ENCODE data around the gene ARHGAP15.

ARHGAP15 gene

DNA sequence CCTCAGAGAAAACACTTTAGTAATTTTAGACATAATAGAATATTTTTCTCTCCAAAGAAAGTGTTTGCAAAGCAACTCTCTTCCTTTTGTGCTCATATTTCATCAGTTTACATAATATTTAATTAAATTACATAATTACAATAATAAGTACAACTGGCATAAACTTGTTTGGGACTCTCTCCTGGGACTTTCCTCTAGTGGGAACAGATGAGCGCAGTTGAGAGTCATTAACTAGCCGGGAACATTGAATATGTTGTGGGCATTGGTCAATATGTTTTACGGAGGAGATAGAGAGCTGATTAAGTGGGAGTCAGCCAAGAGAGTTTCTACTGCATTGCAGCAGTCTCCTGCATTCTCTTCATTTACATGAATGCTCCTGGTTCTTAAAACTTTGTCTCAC lies 607.7 kb downstream of the ARHGAP15 start:
- no peak for DNase-seq

DNA sequence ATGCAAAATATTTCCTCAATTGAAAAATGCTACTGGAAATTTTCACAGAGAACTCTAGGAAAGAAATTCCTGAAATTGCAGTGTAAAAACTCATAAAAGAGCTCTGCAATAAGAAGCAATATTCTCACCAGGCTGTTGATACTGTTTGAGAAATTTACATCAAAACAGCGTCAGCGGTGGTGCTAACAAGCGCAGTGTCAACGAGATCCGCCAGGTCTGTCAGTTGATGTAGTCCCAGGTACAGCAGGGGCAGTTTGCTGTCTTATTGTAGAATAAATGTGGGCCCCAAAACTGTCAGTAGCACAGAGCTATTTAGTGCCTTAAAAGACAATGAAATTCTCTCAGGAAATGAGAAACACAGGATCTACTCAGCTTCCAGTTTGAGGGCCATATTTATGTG lies 611.2 kb downstream of the ARHGAP15 start:
- DNase-seq = no peak

DNA sequence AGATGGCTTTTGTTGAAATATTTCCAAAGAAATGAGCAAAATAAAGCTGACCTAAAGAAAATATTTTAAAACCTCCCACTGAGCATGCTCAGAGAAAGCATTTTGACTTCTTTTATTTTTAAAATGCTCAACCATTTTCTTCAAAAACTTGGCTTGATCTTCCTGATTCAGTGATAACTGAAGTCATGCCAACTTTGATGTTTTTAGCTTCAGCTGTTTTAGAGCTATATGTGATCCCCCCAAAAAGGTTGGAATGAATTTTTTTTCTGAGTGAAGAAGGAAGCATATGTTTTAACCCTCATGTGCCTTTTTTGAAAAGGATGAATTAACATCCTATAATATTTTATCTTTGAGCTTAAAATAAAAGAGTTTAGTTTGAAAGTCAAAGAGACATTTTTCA lies 612.0 kb downstream of the ARHGAP15 start:
- DNase-seq = no peak

DNA sequence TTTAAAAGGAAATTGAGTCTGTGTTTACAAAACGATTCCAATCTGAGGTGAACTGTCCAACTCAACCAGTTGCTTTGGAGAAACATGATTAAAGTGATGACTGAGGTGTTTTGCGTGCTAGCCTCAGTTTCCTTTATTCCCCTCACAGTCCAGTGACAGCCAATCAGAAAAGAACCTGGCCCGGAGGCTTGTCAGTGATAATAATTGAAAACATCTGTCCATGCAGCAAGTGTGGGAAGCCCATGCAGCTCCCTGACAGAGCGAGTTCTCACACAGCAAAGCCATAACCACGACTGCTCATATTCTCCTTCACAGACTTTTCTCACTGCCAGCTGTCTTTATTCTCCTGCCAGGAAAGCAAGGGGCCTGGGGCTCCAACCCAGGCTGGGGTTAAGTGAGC lies 613.4 kb downstream of the ARHGAP15 start:
- DNase-seq = no peak

DNA sequence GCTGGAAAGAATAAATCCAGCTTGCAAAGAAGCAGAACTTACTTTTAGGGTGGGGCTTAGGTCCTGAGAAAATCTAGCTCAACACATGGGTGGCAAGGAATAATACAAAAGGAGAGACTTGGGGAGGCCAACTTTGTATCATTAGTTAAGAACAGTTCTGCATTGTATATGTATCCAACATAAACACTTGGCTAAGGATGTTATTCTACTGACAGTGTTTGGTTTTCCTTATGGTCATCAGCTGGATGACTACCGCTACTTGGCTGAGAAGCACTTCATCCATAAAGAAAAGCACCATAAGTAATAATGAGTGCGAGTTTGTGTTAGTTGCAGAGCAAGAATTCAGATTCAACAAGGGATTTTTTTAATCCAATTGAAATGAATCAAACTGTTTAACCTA lies 614.9 kb downstream of the ARHGAP15 start:
- DNase-seq = no peak

DNA sequence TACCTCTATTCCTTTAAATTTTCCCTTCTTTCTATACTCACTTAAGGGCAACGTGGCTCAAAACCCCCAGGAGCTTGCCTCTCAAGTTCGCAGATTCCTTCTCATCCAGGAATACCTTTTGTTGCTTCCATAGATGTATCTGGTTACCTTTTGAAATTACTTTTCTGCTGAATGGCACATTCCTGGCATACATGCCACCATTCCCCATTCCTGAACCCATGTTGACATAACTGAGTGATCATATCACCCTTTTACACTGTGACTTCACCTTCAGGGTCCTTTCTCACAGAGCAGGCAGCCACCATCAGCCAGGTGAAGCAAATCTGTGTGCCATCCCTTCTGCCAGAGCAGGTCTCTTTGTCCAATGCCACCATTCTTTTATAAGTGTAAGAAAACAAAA lies 615.8 kb downstream of the ARHGAP15 start:
- DNase-seq = no peak

DNA sequence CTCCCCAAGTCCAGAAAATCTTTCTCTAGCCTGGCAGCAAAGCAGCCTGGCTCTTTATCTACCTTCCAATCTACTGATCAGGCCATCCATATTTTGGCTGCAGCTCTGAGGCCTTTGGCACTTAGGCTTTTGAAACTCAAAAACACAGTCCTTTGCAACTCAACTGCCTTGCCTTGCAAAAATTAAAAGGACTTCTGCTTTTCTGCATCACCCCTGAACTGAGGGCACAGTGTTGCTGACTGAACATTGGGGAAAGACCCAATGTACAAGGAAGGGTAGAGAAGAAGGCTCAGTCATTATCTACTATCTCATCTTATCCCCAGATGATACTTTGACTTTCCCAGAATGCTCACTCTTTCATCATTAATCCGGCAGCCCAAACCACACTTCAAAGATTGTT lies 625.5 kb downstream of the ARHGAP15 start:
- no peak for DNase-seq

DNA sequence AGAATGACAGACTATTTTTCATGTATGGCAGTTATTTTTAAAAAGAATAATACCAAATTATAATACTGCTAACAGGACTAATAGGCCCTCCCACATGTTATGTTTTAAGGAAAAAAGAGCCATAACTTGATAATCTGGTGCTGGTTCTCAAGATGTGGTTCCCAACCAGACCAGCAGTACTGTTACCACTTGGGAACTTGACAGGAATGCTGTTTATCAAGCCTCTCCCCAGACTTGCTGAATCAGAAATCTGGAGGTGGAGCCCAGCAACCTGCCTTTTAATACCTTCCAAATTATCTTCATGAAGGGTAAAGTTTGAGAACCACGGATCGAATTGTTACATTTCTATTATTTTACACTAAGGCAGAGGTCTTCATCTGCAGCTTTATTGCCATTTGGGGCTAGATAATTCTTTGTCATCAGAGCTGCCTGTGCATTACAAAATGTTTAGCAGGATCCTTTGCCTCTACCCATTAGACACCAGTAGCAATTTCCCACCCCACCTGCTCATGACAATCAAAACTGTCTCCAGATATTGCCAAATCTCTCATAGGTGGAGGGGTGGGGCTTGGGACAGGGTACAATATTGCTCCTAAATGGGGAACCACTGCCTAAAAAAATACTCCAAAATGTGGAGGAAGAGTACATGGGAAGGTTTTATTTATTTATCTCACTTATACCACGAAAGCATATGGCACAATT lies 629.6 kb downstream of the ARHGAP15 start:
- DNase-seq = no peak

DNA sequence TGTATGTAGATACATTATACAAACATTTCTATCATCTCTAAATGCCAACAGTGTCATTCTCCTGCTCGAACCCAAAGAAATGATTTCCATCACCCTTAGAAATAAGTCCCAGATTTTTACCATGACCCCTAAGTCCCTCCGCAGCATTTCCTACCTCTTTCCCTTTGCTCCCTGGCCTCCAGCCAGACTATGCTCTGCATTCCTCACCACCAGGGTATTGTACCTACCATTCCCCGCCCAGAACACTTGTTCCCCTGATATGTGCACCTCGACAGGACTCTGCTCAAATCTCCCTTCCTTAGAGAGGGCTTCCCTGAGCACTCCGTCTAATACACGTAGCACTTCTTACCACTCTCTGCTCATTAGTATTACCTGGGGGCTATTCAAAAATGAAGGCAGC lies 630.2 kb downstream of the ARHGAP15 start:
- no peak for DNase-seq

DNA sequence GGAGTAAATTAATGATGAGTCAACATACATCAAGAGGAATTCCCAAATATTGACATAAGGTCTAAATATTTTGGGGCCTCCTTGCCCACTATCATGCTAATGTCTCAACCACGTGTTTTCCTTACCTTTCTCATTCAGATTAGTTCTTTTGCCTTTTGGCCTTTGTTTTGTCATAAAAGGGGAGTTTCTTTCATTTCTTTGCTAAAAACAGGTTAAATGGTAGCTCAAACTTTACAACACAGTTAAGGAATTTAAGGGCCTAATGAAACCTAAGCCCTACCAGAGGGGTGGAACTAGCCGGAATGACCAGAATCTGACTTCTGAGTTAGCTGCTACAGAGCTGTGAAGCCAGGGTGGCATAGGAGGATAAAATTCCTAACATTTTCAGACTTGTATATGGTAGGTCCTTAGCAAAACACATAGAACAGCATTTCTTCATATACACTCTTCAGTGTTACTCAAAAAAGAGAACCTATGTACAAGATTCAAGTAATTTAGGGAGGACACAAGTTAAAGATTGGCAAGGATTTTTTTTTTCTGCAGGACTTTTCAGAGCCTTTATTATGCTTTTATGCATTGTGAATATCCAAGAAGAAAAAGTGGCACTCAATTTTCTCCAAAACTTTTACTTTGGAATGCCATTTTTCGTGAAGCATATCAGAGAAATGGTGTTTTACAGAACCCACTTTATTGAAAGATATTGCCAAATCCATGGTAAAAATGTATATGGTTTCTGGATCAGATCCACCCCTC lies 633.1 kb downstream of the ARHGAP15 start:
- DNase-seq = no peak

DNA sequence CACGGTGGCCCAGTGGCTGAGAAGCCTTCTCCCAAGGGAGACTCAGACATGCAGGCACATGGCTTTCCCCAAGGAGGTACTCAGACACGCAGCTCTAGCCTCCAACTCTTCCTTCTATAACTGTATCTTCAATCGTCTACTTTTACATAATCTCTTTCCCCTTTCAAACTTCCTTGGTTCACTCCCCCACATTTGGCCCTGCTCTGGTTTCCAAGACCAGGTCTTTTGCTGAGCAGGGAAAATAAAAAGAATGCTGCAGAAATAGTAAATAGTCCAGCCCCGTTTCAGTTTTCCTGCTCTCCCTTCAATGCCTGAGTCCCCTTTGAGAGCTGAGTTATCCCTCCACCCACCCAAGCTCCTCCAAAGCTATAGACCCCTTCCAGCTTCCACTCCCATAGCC lies 635.0 kb downstream of the ARHGAP15 start:
- no peak for DNase-seq

DNA sequence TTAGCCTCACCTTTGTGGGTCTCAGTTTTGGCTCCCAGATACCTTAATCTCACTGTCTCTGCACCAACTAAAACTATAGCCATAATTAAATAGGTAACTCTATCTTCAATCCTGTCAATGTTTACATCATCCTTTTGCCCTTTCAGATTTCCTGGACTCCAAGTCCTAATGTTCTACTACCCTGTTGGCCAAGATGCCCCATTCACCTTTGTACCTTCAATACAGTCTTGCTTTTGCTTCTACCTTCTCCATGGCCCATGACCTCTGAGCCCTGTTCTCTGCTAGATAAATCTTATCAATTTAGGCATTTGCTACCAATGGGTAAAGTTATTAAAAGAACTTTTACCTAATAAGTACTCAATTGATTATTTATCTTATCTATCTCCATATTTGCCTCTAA lies 635.5 kb downstream of the ARHGAP15 start:
- no peak for DNase-seq

DNA sequence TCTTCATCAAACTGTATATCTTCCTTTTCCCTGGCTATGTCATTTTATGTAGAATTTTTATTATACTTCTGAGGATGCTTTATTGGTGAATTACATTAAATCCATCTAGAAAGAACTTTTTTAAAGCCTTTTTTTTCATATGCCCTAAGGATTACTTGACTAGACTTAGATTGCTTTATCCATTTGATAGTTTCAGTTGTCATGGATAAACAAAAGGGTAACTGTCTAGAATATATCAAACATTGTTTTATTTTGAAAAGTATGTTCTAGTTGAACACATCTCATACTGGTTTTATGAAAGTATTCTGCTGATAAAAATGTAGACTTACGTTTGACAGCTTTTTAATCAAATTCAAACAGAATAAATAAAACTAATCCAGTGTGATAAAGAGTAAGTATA lies 639.8 kb downstream of the ARHGAP15 start:
- DNase-seq = no peak

DNA sequence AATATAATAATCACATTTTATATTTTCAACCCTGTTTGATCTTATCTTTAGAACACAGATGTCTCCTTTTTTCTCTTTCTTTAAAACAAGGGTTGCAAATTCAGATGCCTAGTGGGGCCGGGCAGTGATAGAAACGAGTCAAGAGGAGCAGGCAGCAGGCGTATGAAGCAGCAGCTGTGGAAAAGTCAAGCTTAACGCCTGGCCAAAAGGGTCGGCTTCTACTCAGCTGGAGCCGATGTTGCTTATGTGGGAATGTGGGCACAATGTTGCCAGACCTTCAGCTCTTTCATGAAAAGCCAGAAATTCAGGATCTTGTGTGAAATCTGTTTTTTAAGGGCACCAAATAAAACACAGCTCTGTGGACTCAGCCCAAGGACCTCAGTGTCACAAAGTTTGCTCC lies 642.7 kb downstream of the ARHGAP15 start:
- no peak for DNase-seq

DNA sequence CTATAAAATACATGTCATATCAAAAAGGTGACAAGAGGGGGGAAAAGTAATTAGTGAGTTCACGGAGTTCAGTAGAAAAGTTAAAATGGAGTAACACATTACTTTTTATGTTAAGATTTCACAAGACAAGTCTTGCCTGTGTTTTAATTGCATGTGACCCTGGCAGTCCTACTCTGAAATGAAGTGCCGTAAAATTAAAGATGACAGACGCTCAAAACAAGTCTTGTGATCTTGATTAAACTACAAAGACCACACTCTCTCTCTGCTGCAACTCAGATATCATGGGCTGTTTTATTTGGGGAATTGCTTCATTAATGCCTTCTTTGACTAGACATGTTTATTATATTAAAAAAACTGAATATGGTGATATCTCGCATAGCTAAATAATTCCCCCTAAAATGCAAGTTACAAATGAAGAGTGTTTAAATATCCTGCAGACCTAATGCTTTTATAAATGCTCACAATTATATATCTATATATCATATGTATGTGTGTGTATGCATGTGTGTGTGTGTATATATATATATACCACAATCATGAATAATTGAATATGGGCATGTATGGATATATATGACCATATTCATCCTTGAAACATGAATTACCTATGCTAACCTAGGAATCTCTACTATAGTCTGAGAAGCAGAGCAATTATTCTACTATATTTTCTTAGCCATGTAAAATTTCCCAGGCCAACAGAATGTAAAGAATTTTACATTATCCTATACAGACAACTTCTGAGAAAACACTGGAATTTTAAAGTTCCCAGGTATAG lies 647.5 kb downstream of the ARHGAP15 start:
- no peak for DNase-seq

DNA sequence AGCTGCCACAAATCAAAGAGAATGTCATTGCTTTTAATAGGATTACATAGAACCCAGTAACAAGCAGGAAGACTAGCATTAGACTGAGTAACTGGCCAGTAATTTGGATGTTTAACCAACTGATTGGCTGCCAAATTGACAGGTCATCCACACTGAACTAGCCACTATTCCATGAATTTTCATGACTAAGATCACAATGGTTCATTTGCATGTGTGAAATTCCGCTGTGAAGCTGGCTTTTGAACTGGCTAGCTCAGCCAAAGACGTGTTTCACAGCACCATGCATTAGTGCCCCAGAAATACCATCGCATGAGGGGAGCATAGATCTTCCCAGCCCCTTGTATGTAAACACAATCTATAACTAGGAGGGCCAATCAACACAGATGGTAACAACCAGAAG lies 649.8 kb downstream of the ARHGAP15 start:
- no peak for DNase-seq

DNA sequence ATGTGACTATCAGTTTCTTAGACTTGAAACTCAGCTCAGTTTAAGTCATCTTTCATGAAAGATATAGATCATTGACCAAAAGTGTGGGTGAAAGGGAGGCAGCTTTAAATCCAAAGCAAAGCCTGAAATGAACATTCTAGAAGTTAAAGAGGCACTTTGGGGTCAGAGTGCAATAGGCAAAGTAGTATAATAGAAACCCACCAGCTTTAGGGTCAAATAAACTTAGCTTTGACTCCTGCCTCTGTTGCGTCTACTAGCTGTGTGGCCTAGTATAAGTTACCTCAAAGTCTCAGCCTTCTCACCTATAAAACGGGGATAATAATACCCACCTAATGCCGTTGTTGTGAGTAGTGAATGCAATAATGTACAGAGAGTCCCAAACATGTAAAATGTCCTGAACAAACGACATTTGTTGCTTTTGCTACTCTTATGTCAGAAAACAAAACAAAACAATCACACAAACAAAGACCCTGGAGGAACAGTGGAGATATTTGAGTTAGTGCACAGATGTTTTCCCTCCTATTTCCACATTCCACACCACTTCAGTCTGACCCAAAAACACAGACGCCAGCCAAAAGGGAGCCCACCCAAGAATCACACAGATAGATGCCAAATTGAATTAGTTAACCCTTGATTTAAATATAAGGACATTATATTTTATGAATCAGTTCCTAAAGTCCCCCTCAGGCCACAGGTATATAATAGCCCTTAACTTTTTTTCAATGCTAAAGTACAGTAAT lies 657.0 kb downstream of the ARHGAP15 start:
- DNase-seq = no peak

DNA sequence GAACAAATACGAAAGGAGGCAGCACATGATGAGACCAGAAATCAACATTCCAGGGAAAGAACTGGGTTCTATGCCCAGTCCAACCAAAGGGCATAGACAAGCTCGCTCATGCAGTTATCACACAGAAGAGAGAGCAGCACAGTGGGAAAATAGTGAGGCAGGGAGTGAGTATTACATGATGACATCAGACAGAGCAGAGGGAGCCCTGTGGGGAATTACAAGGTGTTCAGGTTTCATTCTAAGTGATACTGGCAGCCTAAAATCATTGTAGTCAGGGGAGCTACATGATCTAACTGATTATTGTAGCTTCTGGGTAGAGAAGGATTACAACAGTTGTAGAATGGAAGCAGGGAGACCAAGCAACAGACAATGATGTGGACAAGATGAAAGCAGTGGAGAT lies 658.5 kb downstream of the ARHGAP15 start:
- no peak for DNase-seq

DNA sequence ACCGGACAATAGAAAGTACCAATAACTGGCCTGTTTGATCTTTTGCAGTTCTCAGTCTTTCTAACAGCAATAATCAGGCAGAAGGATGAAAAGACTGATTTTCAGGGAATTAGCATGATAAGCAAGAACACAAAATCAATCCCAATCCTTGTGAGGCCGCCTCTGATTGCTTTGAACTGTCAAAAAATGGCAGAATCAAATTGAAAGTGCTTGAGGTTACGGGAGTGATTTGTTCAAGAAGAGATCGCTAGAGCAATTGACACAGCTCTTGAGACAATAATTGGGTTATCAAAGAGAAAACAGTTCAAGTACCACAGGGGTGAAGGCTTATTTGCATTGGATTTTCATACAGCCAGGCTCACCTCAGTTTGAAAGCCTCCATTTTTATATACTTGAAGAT lies 663.4 kb downstream of the ARHGAP15 start:
- DNase-seq = no peak

DNA sequence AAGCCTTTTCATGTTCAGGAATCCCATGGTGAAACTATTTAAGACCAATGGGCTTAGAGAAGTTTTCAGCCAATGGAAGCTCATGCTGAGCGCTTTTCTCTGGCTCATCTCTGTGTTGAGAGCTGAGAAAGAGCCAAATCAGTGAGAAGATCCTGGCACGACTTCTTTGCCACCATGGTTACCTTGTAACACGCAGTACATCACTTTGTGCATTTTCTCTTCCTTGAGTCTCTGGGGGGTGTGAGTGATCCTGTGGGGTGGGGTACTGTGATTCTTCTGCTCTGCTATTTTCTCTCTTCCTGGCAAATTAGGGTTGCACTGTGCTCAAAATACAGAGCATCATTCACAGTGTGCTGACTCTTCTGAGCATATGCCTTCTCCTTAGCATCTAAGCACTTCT lies 664.2 kb downstream of the ARHGAP15 start:
- no peak for DNase-seq

DNA sequence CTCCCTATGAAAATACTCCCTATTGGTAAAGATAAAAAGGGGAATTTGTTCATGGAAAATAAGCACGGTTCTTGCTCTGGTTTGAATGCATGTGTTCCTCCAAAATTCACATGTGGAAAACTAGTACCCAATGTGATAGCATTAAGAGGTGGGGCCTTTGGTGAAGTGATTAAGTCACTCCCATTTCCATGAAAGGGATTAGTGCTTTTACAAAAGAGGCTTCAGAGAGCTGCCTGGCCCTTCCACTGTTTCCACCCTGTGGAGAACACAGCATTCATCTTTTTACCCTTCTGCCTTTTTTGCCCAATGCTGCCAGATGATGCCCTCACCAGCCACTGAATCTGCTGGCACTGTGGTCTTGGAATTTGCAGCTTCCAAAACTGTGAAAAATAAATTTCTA lies 666.8 kb downstream of the ARHGAP15 start:
- no peak for DNase-seq

DNA sequence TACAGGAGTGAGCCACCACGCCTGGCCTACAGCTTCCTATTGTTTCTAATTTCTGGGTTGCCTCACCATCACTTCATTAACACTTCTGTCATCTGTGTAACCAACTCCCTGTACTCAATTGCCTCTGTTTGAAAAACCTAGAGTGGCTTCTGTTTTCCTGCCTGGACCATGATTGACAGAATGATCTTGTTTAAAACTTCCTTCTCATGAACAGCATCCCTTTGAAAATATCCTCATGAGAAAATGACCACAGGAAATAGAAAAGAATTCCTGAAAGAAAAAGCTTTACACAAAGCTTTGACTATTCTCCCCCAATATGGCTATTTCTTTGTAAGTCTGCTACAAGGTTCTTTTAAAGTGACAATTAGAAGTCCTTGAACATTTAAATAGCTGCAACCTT lies 672.3 kb downstream of the ARHGAP15 start:
- DNase-seq = no peak

DNA sequence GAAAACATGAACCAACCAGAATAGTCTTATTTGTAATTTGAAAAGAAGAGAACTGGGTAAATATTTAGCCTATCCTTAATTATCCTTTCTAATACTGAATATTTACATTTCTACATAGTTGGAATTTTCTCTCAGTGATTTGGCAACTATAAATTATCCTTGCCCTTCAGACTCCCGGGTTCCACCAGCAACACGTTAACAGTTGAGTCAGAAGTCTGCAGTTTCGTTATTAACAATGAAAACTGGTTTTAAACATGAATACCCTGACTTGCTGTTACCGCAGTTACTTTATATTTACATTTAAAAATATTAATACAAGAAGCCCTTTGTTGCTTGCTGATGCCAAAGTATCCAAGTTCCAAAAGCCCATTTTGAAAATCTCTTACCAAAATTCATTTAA lies 673.0 kb downstream of the ARHGAP15 start:
- DNase-seq = no peak
